IMR-90 (cell line): ENCODE results near the gene RPL21. TPM values are rescaled to one million over a fixed set of nuclear protein-coding genes. Genes with fewer than 3 reads are reported as not detected.
"Not testable (repeated sequence)": the region's sequence is repeated elsewhere in the genome, so short reads cannot be mapped to it uniquely, and the experiment has no call there.

Source experiments
- ATAC-seq: fragments of 200-7000 bp; cut with Tn5 transposase; 2 replicates; pipeline ENCODE4 v1.9.1; 2020; ENCODE audit warnings: low read depth, mild to moderate bottlenecking, moderate library complexity
- BruUV-seq: library from RNA; stranded (reverse); fragments of 400-500 nt; replicated peaks from 2 replicates; lab custom pipeline; 2021; lab: Mats Ljungman, UMichigan
- CTCF ChIA-PET: fragments of 300-600 bp; formaldehyde crosslinking; extraction: SDS; loops from one replicate; lab custom pipeline; 2021; ENCODE audit warnings: antibody characterized with exemption; lab: Yijun Ruan, JAX
- POLR2A ChIA-PET: fragments of 300-600 bp; sonication (Branson Sonifier 250); formaldehyde crosslinking; loops from one replicate; lab custom pipeline; 2022; ENCODE audit warnings: antibody characterized with exemption; ENCODE audit not compliant: unreplicated experiment; lab: Charles Lee
- DNase-seq: peaks from one replicate; pipeline ENCODE4 v3.0.0; 2013
- H2AFZ ChIP-seq: replicated peaks from 2 replicates; pipeline ENCODE3; 2013; ENCODE audit warnings: low read length, mild to moderate bottlenecking; ENCODE audit not compliant: poor library complexity
- H2AK5ac ChIP-seq: 2 replicates; pipeline ENCODE4 v1.6.1; 2013; ENCODE audit warnings: low read depth, low read length, inconsistent platforms
- H2AK9ac ChIP-seq: replicated peaks from 2 replicates; pipeline ENCODE3; 2013; ENCODE audit warnings: mild to moderate bottlenecking, low read depth, low read length, moderate library complexity; ENCODE audit not compliant: poor library complexity
- H2BK120ac ChIP-seq: 2 replicates; pipeline ENCODE4 v1.6.1; 2013; ENCODE audit warnings: low read depth, low read length, inconsistent platforms
- H2BK15ac ChIP-seq: 3 replicates; pipeline ENCODE4 v1.6.1; 2013; ENCODE audit warnings: low read depth, low read length, inconsistent platforms
- H2BK20ac ChIP-seq: 2 replicates; pipeline ENCODE4 v1.6.1; 2013; ENCODE audit warnings: low read depth, mild to moderate bottlenecking, inconsistent platforms, low read length, moderate library complexity
- H2BK5ac ChIP-seq: 2 replicates; pipeline ENCODE4 v1.6.1; 2013; ENCODE audit warnings: mild to moderate bottlenecking, low read depth, low read length, inconsistent platforms; ENCODE audit not compliant: poor library complexity, severe bottlenecking
- H3K14ac ChIP-seq: replicated peaks from 2 replicates; pipeline ENCODE4 v1.6.1; 2013; ENCODE audit warnings: low read depth, low read length, inconsistent platforms
- H3K18ac ChIP-seq: 2 replicates; pipeline ENCODE4 v1.6.1; 2013; ENCODE audit warnings: low read depth, low read length, control low read depth
- H3K23ac ChIP-seq: 2 replicates; pipeline ENCODE4 v1.6.1; 2013; ENCODE audit warnings: low read depth, low read length, inconsistent platforms
- H3K27ac ChIP-seq: 2 replicates; pipeline ENCODE4 v1.5.1; 2013; ENCODE audit warnings: mild to moderate bottlenecking, control low read depth, low read length; ENCODE audit not compliant: insufficient read depth
- H3K27me3 ChIP-seq: 2 replicates; pipeline ENCODE4 v1.6.1; 2013; ENCODE audit warnings: low read length; ENCODE audit not compliant: control insufficient read depth, insufficient read depth
- H3K36me3 ChIP-seq: 2 replicates; pipeline ENCODE4 v1.6.1; 2013; ENCODE audit warnings: low read length, mixed read lengths; ENCODE audit not compliant: control insufficient read depth, insufficient read depth
- H3K4ac ChIP-seq: 2 replicates; pipeline ENCODE4 v1.6.1; 2013; ENCODE audit warnings: low read depth, low read length, inconsistent platforms
- H3K4me1 ChIP-seq: 2 replicates; pipeline ENCODE4 v1.6.1; 2013; ENCODE audit warnings: low read length, mixed read lengths; ENCODE audit not compliant: control insufficient read depth, insufficient read depth
- H3K4me2 ChIP-seq: 2 replicates; pipeline ENCODE4 v1.6.1; 2013; ENCODE audit warnings: low read depth, mild to moderate bottlenecking, control low read depth, low read length, moderate library complexity
- H3K4me3 ChIP-seq: 2 replicates; pipeline ENCODE4 v1.5.1; 2013; ENCODE audit warnings: low read depth, mild to moderate bottlenecking, control low read depth, low read length, moderate library complexity; ENCODE audit not compliant: insufficient read depth
- H3K56ac ChIP-seq: 2 replicates; pipeline ENCODE4 v1.6.1; 2013; ENCODE audit warnings: low read length, inconsistent platforms; ENCODE audit not compliant: insufficient read depth; ENCODE audit errors: extremely low read depth
- H3K79me1 ChIP-seq, 2 experiments: 2 replicates each; pipeline ENCODE4 v1.6.1; 2013; ENCODE audit warnings: low read length in 2 of 2, inconsistent platforms in 1 of 2, low read depth in 1 of 2
- H3K9ac ChIP-seq: 2 replicates; pipeline ENCODE4 v1.6.1; 2013; ENCODE audit warnings: low read depth, low read length, control low read depth
- H3K9me1 ChIP-seq: 2 replicates; pipeline ENCODE4 v1.6.1; 2013; ENCODE audit warnings: low read length, inconsistent platforms; ENCODE audit not compliant: insufficient read depth
- H3K9me3 ChIP-seq: 2 replicates; pipeline ENCODE4 v1.6.1; 2013; ENCODE audit warnings: low read length; ENCODE audit not compliant: control insufficient read depth, insufficient read depth
- H4K20me1 ChIP-seq: 2 replicates; pipeline ENCODE4 v1.6.1; 2013; ENCODE audit warnings: low read length, inconsistent platforms; ENCODE audit not compliant: insufficient read depth
- H4K5ac ChIP-seq: 2 replicates; pipeline ENCODE4 v1.6.1; 2013; ENCODE audit warnings: mild to moderate bottlenecking, low read depth, low read length, control low read depth
- H4K8ac ChIP-seq, 2 experiments: 2 replicates each; pipeline ENCODE4 v1.6.1; 2013; ENCODE audit warnings: low read depth in 2 of 2, low read length in 2 of 2, control low read depth in 1 of 2, inconsistent platforms in 1 of 2
- H4K91ac ChIP-seq: 2 replicates; pipeline ENCODE4 v1.6.1; 2013; ENCODE audit warnings: low read depth, low read length, inconsistent platforms; ENCODE audit not compliant: insufficient read depth
- WGBS, 2 experiments: methylation state at CpG; one replicate each; pipeline versions ENCODE4 v1.1.5 to v1.1.7; 2013; ENCODE audit warnings: missing lambda C conversion rate in 2 of 2; ENCODE audit not compliant: insufficient read length in 1 of 2; ENCODE audit errors: extremely low coverage in 2 of 2; 5-methylcytosine and 5-hydroxymethylcytosine counted together
- dilution Hi-C: fragments of 300-500 bp; cut with HindIII; formaldehyde crosslinking; loops from one replicate; pipeline ENCODE4 v1.14.3; 2018; ENCODE audit warnings: low sequenced_read_pairs; ENCODE audit not compliant: unreplicated experiment
- in situ Hi-C: fragments of 300-500 bp; cut with MboI; formaldehyde crosslinking; loops from 3 replicates; pipeline ENCODE4 v1.14.3; 2019; ENCODE audit warnings: low sequenced_read_pairs, inconsistent platforms, mixed read lengths
- intact Hi-C: fragments of 100-400 bp; cut with micrococcal nuclease; formaldehyde crosslinking; loops from 2 replicates; pipeline ENCODE4 v1.10.0; 2022
- polyA plus RNA-seq, 3 experiments: library from polyadenylated mRNA; depleted of rRNA; stranded (reverse); fragments of >200 nt; gene quantifications; 2 replicates each; pipeline ENCODE4 v1.2.3, GENCODE V29; 2012; ENCODE audit warnings: low replicate concordance in 1 of 3
- total RNA-seq: library from RNA; depleted of rRNA; stranded (reverse); fragments of >200 nt; gene quantifications from 2 replicates; pipeline ENCODE4 v1.2.3, GENCODE V29; 2012

RPL21 gene
- total and polyA plus RNA-seq, 2 of the 4 experiments (the other 2 are of a cell fraction), result 912 to 1,160 TPM

DNA sequence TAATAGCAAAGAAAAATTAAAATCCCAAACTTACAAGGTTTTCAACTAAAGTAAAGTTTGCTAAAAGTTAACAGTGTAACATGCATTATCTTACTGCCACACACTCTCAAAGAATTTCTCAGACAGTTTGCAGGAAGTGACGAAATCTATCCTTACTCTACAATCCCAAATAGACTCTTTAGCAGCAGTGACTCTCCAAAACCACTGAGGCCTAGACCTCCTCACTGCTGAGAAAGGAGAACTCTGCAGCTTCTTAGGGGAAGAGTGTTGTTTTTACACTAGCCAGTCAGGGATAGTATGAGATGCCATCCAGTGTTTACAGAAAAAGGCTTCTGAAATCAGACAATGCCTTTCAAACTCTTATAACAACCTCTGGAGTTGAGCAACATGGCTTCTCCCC lies 32.5 kb upstream of the RPL21 start:
- H4K5ac ChIP-seq, H3K36me3 ChIP-seq, H3K9me3 ChIP-seq, H3K79me1 ChIP-seq, H2BK20ac ChIP-seq, H3K56ac ChIP-seq, POLR2A ChIA-PET, H2BK5ac ChIP-seq, H3K4me1 ChIP-seq, H2BK15ac ChIP-seq, H2AK5ac ChIP-seq, H3K4ac ChIP-seq, H3K4me2 ChIP-seq, H3K18ac ChIP-seq, DNase-seq, H3K9ac ChIP-seq, ATAC-seq, H3K27me3 ChIP-seq, H3K9me1 ChIP-seq, in situ Hi-C loops, BruUV-seq, dilution Hi-C loops, H4K91ac ChIP-seq, H3K14ac ChIP-seq, H2AK9ac ChIP-seq, H3K4me3 ChIP-seq, H4K20me1 ChIP-seq, H3K23ac ChIP-seq, CTCF ChIA-PET, H3K27ac ChIP-seq, H2AFZ ChIP-seq, H2BK120ac ChIP-seq: not testable (repeated sequence)
- peak overlapping the region; percentile 55 to 66; a peak in 2 of 4 replicates for H4K8ac ChIP-seq
- no CpG with 5 or more reads among the region's 1 CpG for WGBS, 2 experiments
- intact Hi-C loops, result loop anchor here (5.0 kb wide), 1 partner anchor 37 kb away; no protein-coding TSS in a partner anchor
